Brain pericyte (primary cell): ENCODE data around the gene ZNF354B.

Experiments
- DNase-seq: peaks from one replicate; pipeline ENCODE4 v3.0.0-alpha.2; 2012; ENCODE audit warnings: low read depth, low spot score

ZNF354B gene

GRCh38 chr5:178883815-178884430 is 24.2 kb downstream of the ZNF354B start:
- no peak for DNase-seq

GRCh38 chr5:178895615-178896571 is 36.1 kb downstream of the ZNF354B start, which contains the start of gene ZFP2:
Gene ZFP2, plus strand, starts transcription at chr5:178895913. Its CDS starts 35,401 bp downstream, at chr5:178931314.
- DNase-seq, result no peak

- no peak for DNase-seq
These were observed 39.5 kb downstream of the ZNF354B start for GRCh38 chr5:178899289-178899688.

- DNase-seq, result no peak
These were observed 43.1 kb downstream of the ZNF354B start for GRCh38 chr5:178902849-178903248.

- no peak for DNase-seq
These were observed 72.3 kb downstream of the ZNF354B start for GRCh38 chr5:178931846-178932760.
